Activated naive CD4-positive, alpha-beta T cell treated with anti-CD3 and anti-CD28 coated beads, Interleukin-2, amount 50 U/mL, for 72 hours (primary cell): ENCODE data around the gene TRHDE. TPM values are rescaled to one million over a fixed set of nuclear protein-coding genes. Genes with fewer than 3 reads are reported as not detected.

Experiments used
- ATAC-seq, 2 donors: fragments of 150-1000 bp; cut with Tn5 transposase; 2 replicates each; pipeline ENCODE4 v1.10.0; 2021; ENCODE audit warnings: mild to moderate bottlenecking in 2 of 2, moderate library complexity in 2 of 2
- DNase-seq, 2 donors: peaks; one replicate each; pipeline ENCODE4 v3.0.0; 2021 to 2022; ENCODE audit warnings: low spot score in 2 of 2
- H3K27ac Mint-ChIP-seq, 2 donors: one replicate each; pipeline ENCODE4 v1.8.0; 2022; ENCODE audit warnings: mild to moderate bottlenecking in 2 of 2, mixed read lengths in 2 of 2
- H3K36me3 Mint-ChIP-seq, 2 donors: one replicate each; pipeline ENCODE4 v1.8.0; 2022; ENCODE audit warnings: mixed read lengths in 2 of 2
- H3K9me3 Mint-ChIP-seq, 2 donors: one replicate each; pipeline ENCODE4 v1.8.0; 2022; ENCODE audit warnings: mixed read lengths in 2 of 2
- total RNA-seq, 2 donors: library from RNA; stranded (reverse); gene quantifications; one replicate each; pipeline ENCODE4 v1.2.3, GENCODE V29; 2022

TRHDE gene
- total RNA-seq, 2 donors from 2014 or later = not detected

DNA sequence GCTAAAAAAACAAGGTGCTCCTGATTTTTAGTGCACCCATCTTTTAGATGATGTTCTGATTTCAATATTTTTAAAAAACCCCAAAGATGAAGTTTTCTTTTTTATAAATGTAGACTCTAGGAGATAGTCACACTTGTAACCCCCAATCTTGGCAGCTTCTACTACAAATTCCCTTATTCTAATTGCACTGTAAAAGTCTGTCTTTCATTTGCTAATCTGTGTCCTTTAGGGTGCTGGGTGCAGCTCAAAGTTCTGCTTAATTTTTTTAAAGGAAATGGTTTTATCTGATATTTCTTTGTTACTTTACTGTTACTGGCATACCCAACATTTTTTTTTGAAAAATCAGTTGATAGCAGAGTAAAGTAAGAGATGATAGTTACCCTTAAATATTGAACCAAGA lies 172.0 kb downstream of the TRHDE start:
- Mint-ChIP-seq H3K27ac (no peak overlapping the region), H3K36me3 (no peaks in the 10 kb centered on the region), H3K9me3 (peaks cover 8 to 21% of the 10 kb centered on the region in 2 donors)
- DNase-seq (no peak), ATAC-seq (no peak)

DNA sequence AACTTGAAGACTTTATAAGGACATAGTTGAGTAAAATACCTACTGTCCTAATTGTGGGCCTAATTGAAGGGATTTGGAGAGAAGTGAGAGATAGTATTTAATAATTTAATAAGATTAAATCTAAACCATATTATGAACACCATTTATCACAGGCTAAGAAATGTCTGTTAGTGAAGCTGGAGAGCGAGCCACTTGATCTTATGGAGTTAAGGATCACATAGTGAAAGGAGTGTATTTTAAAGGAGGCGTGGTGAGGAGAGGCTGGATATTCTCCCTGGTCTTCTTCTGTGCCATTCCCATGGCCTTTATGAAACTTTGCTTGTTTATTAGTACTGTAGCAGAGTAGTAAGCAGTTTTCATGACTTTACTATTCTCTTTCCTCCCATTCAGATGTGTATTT lies 172.4 kb downstream of the TRHDE start:
- Mint-ChIP-seq H3K9me3 (peaks cover 8 to 19% of the 10 kb centered on the region in 2 donors), H3K36me3 (no peaks in the 10 kb centered on the region), H3K27ac (no peak overlapping the region)
- DNase-seq = no peak
- ATAC-seq = no peak

GRCh38 chr12:72448089-72448488 lies 175.9 kb downstream of the TRHDE start:
- ATAC-seq = no peak
- DNase-seq = no peak
- no peaks in the 10 kb centered on the region for H3K36me3 Mint-ChIP-seq
- peaks cover 6 to 9% of the 10 kb centered on the region in 2 donors for H3K9me3 Mint-ChIP-seq
- no peak overlapping the region for H3K27ac Mint-ChIP-seq

DNA sequence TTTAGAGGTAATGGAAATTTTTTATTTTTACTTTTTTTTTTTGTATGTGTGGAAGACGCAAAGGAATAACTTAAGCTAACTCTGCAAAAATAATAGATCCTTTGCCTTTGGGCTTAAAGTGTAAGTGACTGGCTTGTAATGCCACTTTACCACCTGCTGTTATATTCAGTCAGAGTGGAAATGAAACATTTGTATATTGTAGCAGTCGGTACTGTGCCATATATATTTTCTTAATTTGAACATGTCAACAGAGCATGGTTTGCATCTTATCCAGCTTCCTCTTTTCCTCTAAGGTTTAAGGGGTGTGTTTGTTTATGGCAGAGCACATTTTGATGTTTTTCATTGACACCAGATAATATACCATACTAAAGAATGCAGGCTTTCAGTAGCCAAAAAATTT lies 176.6 kb downstream of the TRHDE start:
- Mint-ChIP-seq H3K9me3 (peaks cover 9% of the 10 kb centered on the region in 2 donors), H3K36me3 (no peaks in the 10 kb centered on the region), H3K27ac (no peak overlapping the region)
- ATAC-seq = no peak
- DNase-seq = no peak

DNA sequence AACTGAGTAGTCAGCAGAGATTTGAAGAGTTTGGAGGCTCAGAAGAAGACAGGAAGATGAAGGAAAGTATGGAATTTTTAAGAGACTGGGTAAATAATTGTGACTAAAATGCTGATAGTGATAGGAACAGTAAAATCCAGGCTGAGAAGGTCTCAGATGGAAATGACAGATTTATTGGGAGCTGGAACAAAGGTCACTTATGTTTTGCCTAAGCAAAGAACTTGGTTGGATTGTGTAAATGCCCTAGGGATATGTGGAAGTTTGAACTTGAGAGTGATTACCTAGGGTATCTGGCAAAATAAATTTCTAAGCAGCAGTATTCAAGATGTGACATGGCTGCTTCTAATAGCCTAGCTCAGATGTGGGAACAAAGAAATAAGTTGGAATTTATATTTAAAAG lies 180.9 kb downstream of the TRHDE start:
- no peak for DNase-seq
- peaks cover 4 to 9% of the 10 kb centered on the region in 2 donors for H3K9me3 Mint-ChIP-seq
- ATAC-seq = no peak
- H3K36me3 Mint-ChIP-seq = no peaks in the 10 kb centered on the region
- no peak overlapping the region for H3K27ac Mint-ChIP-seq

GRCh38 chr12:72453550-72453949 lies 181.4 kb downstream of the TRHDE start:
- peaks cover 4 to 13% of the 10 kb centered on the region in 2 donors for H3K9me3 Mint-ChIP-seq
- H3K36me3 Mint-ChIP-seq = no peaks in the 10 kb centered on the region

DNA sequence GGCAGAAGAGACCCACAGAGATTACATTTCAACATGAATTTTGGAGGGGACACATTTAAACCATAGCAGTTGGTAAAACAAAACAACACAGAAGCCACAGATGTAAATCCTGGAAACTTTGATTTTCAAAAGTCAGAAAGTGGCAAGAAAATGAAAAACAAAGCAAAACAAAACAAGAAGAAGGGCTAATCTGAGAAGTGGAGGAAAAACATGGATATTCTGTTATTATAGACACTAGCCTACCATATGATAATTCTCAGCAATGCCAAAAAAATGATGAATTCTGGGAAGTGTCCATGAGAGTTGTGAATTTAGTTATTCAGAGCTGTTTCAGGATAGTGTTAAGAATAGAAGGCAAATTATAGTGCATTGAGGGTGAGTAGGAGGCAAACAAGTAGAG lies 192.3 kb downstream of the TRHDE start:
- ATAC-seq (no peak), DNase-seq (no peak)
- H3K9me3 Mint-ChIP-seq = peaks cover 0 to 18% of the 10 kb centered on the region in 2 donors
- H3K36me3 Mint-ChIP-seq = no peaks in the 10 kb centered on the region
- H3K27ac Mint-ChIP-seq = no peak overlapping the region

More at GRCh38 chr12:72453550-72453949, 181.4 kb downstream of the TRHDE start:
- no peak overlapping the region for H3K27ac Mint-ChIP-seq
- no peak for ATAC-seq
- no peak for DNase-seq

DNA sequence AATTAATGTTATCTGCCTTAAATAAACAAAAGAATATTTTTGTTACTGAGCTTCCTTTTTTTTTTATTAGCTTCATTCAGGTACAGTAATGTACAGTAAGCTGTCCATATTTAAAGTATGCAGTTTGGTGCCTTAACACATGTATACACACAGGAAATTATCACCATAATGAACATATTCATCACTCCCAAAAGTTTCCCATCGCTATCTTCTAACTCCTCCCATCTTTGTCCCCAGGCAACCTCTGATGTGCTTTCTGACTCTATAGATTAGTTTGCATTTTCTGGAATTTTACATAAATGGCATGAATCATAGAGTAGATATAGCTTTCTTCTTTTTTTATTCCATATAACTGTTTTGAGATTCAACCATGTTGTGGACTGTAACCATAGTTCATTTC lies 193.0 kb downstream of the TRHDE start:
- H3K9me3 Mint-ChIP-seq = peaks cover 0 to 18% of the 10 kb centered on the region in 2 donors
- H3K36me3 Mint-ChIP-seq = no peaks in the 10 kb centered on the region
- no peak for ATAC-seq
- no peak overlapping the region for H3K27ac Mint-ChIP-seq
- DNase-seq = no peak

- no peak for DNase-seq
- Mint-ChIP-seq H3K9me3 (peaks cover 0 to 18% of the 10 kb centered on the region in 2 donors), H3K27ac (no peak overlapping the region), H3K36me3 (no peaks in the 10 kb centered on the region)
- ATAC-seq = no peak
Observed at GRCh38 chr12:72465940-72466630, 193.9 kb downstream of the TRHDE start.

- Mint-ChIP-seq H3K36me3 (no peaks in the 10 kb centered on the region), H3K9me3 (peaks cover 0 to 13% of the 10 kb centered on the region in 2 donors), H3K27ac (no peak overlapping the region)
- no peak for DNase-seq
- no peak for ATAC-seq
Observed at GRCh38 chr12:72467985-72468384, 195.8 kb downstream of the TRHDE start.

DNA sequence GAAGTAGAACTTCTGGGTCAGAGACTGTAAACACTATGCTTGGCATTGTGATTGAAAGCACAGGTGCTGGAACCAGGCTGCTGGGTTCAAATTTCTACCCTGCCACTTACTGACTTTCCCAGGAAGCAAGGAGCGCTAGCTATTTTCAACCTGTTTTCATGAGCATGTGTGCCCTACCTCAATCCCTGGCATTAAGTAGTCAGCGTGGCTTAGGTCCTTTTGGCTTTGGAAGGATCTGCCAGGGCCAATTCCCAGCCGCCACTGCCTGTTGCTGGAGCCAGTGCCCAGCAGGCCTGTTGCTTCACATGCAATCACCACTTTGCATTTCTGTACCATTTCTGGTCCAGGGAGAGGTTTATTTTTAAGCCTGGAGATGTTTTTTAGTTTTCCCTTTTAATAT lies 196.3 kb downstream of the TRHDE start:
- Mint-ChIP-seq H3K27ac (no peak overlapping the region), H3K36me3 (no peaks in the 10 kb centered on the region), H3K9me3 (peaks cover 0 to 9% of the 10 kb centered on the region in 2 donors)
- DNase-seq (no peak), ATAC-seq (no peak)

DNA sequence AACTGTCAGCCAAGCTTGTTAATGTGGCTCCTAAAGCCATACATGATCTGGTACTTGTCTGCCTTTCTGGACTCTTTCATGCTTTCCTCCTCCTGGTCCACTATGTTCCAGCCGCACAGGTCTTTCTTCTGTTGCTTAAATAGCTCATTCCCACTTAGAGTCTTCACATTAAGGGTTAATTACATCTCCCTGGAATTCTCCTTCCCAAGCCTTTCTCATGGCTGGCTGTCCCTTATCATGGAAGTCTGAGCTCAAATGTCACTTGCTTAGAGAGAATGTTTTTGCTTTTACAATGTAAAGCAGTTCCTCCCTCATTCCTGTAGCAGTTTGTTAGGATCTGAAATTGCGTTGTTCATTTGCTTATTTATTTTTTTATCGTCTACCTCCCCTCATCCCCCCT lies 199.6 kb downstream of the TRHDE start:
- DNase-seq = no peak
- H3K9me3 Mint-ChIP-seq = peaks cover 0 to 5% of the 10 kb centered on the region in 2 donors
- ATAC-seq = no peak
- no peak overlapping the region for H3K27ac Mint-ChIP-seq
- H3K36me3 Mint-ChIP-seq = no peaks in the 10 kb centered on the region

DNA sequence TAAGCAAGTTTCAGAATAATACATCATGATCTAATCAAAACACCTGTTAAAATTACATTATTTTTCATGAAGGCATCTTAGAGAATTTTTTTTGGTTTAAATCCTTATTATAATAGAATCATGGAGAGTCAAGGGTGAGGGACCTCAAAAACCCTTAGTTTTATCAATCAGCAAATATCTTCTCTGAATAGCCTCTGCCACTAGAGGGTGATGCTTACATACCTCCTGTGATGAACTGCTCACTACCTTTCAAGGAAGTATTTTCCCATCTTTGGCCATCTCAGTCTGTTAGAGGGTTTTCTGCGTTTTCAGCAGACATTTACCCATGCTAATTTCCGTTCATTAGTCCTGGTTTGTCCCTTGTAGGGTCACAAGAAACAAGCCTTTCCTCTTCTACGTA lies 200.2 kb downstream of the TRHDE start:
- Mint-ChIP-seq H3K27ac (no peak overlapping the region), H3K9me3 (peaks cover 0 to 5% of the 10 kb centered on the region in 2 donors), H3K36me3 (no peaks in the 10 kb centered on the region)
- ATAC-seq = no peak
- DNase-seq = no peak

- no peaks in the 10 kb centered on the region for H3K36me3 Mint-ChIP-seq
- H3K27ac Mint-ChIP-seq = no peak overlapping the region
- no peaks in the 10 kb centered on the region for H3K9me3 Mint-ChIP-seq
- no peak for DNase-seq
- ATAC-seq = no peak
Observed at GRCh38 chr12:72476301-72476700, 204.1 kb downstream of the TRHDE start.

DNA sequence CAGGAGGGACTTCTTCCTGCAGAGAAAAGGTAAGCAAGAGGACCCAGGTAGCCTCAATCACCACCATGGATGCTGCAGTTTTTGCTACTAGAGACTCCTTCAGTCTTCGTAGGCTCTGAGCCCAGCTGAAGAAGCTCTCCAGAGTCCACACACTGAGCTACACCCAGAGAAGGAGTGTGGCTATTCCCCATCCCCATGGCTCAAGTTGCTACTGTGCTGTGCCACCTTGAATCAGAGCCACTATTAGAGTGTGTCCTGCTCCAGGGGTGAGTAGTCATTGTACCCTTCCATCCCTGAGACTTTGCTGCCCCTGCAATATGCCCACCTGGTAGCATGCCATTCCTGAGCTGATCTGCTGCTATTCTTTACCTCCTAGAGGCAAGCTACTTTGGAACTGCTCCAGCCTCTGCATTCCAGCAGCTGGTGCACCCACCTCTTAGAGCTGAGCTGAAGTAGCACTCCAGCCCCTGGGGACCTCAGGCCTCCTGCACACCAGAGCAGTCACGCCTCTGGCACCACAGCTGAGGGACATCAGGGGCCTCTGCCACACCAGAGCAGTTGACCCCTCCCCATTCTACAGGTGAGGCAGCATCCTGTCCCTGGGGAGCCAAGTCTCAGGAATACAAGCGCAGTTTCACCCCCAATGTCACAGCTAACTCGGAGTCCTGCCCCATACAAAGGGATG lies 213.0 kb downstream of the TRHDE start:
- DNase-seq (no peak), ATAC-seq (no peak)
- Mint-ChIP-seq H3K9me3 (peaks cover 12% of the 10 kb centered on the region in 2 donors), H3K36me3 (no peaks in the 10 kb centered on the region), H3K27ac (no peak overlapping the region)

GRCh38 chr12:72491426-72491825 lies 219.3 kb downstream of the TRHDE start:
- DNase-seq = no peak

DNA sequence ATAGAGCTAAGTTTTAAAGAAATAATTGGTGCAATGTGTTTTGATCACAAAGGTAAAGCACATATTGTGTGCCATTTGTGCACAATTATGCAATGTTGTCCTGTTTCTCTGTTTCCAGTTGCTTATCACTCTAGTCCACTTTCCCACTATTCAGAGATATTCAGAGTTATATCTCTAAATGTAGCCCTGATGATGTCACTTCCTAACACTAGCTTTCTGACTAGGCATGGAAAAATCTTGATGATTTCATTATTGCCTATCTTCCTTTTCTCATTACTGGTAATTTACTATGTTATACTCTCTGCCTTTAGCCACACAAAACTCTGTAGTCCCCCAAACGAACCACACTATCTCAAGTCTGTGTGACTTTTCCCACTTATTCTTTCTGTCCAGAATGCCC lies 221.2 kb downstream of the TRHDE start:
- ATAC-seq (no peak), DNase-seq (no peak)
- peaks cover 0 to 14% of the 10 kb centered on the region in 2 donors for H3K9me3 Mint-ChIP-seq
- no peaks in the 10 kb centered on the region for H3K36me3 Mint-ChIP-seq
- no peak overlapping the region for H3K27ac Mint-ChIP-seq

More at GRCh38 chr12:72491426-72491825, 219.3 kb downstream of the TRHDE start:
- no peak overlapping the region for H3K27ac Mint-ChIP-seq
- no peaks in the 10 kb centered on the region for H3K36me3 Mint-ChIP-seq
- no peak for ATAC-seq
- peaks cover 11 to 18% of the 10 kb centered on the region in 2 donors for H3K9me3 Mint-ChIP-seq

- no peak for ATAC-seq
- Mint-ChIP-seq H3K9me3 (peaks cover 5 to 9% of the 10 kb centered on the region in 2 donors), H3K36me3 (no peaks in the 10 kb centered on the region)
Observed at GRCh38 chr12:72498354-72498753, 226.2 kb downstream of the TRHDE start.

More at GRCh38 chr12:72498354-72498753, 226.2 kb downstream of the TRHDE start:
- no peak overlapping the region for H3K27ac Mint-ChIP-seq
- no peak for DNase-seq
